ENCODE measurements around the gene DPP6.

Gene DPP6

DNA sequence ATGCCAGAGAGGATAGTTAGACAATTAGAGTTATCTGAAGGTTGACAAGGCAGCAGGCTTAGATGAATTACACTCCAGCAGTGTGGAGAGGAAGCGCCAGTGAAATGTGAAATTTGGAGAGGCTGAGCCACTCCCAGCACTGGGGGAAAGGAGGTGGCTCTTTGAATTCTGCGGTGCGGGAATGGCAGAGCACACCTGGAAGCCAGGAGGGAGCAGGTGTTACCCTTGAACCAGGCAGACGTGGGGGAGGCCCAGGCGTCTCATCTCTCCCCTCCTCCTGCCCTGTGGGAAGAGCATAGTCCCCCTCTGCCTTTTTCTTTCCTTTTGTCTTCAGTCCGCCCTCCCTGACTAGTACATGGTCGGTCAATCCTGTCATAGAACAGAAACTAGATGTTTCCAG lies 203.1 kb downstream of the DPP6 start:
- no peak for DNase-seq

DNA sequence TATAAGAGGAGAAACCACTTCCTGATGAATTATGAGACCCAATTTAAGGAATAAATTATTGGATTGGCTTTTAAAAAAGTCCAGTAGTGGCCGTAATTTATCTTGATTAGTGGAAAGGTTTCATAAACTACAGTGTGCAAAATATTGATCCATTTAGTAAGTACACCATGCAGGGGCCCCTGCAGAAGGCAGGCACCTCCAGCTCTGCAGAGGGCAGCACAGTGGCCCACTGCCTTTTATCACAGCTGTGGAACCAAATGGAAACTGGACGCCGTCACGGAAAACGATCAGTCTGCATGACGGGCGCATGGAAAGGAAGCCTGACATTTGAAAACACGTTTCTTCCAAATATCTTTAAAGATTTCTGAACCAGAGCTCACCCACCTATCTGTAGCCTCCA lies 204.0 kb downstream of the DPP6 start:
- DNase-seq, result no peak

GRCh38 chr7:154259396-154259795 lies 207.2 kb downstream of the DPP6 start:
- DNase-seq, result no peak

GRCh38 chr7:154287356-154287755 lies 235.2 kb downstream of the DPP6 start:
- no peak for DNase-seq

GRCh38 chr7:154289119-154289518 lies 236.9 kb downstream of the DPP6 start:
- DNase-seq, result no peak

DNA sequence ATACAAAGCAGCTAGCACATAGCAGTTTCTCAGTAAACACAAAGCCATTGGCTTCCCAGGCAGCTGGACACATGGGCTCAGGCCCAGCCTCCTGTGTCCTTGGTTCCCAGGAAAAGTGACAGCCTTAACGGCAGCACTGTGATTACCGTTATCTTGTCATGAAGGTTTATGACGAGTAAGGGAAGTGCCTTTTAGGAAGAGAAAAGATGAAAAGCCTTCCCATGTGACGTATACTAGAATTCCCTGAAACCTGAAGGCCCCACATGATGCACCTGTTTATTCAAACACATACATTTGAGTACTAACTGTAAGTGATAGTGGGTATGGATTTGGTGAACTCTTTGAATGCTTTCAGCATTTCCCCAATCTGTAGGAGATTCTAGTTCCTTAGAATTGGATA lies 244.2 kb downstream of the DPP6 start:
- DNase-seq, result no peak

GRCh38 chr7:154299736-154300135 lies 247.5 kb downstream of the DPP6 start:
- DNase-seq, result no peak

GRCh38 chr7:154302380-154302779 lies 250.2 kb downstream of the DPP6 start:
- no peak for DNase-seq

GRCh38 chr7:154304231-154304630 lies 252.0 kb downstream of the DPP6 start:
- DNase-seq, result no peak

DNA sequence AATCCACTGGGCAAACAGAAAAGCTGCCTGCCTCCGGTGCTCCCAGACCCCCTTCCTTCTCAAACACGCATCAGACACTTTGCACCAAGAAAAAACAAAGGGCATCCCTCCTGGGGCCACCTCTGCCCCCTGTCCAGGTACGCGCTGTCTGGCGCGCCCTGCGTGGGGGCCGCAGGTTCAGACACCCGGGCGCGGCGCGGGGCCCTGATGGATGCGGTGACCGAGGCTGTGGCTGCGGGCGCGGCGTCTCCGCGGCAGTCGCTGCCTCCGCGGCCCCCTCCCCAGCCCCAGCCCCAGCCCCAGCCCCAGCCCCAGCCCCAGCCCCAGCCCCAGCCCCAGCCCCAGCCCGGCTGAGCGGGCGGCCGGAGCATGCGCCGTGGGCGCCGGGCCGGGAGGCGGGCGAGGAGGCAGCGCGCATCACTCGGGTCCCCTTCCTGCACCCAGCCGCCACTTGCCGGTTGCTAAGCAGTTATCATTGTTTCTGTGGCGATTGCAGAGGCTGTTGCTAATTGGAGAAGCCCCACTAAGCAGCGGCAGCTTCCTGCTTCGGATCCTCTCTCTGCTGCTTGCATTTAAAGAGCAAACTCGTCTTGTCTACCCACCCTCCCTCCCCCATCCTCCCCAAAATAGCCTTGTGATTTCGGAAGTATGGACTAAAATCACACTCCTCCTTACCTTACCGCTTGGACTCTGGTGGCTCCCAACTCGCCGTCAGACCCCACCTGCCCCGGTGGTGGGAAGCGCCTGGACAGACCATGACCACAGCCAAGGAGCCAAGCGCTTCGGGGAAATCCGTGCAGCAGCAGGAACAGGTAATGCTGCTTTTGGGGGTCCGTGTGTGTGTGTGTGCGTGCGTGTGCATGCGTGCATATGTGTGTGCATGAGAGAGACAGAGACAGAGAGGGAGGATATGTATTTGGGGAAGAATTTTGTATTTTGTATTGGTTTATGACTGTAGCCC lies 252.8 kb downstream of the DPP6 start:
- DNase-seq, result no peak

- no peak for DNase-seq
Measured at GRCh38 chr7:154306036-154306435, 253.8 kb downstream of the DPP6 start.

DNA sequence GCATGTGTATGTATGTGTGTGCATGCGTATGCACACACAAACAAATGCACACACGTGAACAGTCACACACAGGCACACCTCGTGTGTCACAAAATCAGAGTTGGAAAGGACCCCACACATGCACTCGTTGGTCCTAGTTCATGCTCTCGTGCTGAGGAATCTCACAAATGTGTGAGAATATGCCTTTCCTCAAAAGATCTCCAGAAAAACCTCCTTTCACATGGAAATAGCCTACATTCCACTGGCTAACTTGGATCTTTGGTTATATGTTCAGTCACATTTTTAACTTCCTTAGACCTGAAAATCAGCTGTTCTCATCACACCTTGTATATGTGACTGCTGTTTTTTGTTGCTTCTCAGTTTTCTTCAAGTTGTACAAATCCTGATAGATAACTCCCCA lies 256.7 kb downstream of the DPP6 start:
- no peak for DNase-seq

DNA sequence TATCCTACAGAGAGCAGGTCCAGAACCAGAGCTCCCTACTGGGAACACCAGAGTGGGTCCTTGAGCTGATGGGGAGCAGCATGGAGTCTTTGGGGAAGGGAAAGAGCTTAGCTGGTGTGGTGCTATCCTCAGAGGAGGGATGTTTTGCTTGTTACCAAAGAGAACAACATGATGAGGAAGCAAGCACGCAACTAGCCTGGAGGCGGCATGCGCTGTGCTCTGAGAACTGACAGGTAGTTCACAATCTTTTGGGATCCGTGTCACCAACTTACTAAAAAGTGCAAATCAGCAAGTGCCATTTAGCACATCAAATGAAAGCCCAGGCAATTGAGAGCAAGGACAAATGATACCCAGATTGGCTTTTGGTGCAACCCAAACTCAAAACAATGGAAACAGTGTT lies 257.9 kb downstream of the DPP6 start:
- DNase-seq, result no peak

DNA sequence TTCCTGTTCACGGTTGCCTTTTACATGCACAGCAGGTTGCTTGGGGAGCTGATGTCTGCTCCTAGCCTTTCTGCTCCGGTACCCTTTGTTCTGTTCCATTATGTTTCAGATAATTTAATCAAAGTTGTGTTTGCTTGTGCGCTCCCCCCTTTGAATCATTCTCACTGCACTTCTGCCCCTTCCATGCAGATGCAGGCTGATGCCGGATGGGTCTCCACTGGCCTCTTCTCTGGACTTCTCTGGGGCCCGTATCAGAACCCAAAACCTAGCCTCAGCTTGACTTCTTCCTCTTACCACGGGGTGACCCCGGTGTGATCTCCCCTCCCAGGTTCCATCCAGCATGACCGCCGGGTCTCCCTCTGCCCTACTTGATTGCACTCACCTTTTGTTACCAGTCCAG lies 272.0 kb downstream of the DPP6 start:
- DNase-seq, result no peak

DNA sequence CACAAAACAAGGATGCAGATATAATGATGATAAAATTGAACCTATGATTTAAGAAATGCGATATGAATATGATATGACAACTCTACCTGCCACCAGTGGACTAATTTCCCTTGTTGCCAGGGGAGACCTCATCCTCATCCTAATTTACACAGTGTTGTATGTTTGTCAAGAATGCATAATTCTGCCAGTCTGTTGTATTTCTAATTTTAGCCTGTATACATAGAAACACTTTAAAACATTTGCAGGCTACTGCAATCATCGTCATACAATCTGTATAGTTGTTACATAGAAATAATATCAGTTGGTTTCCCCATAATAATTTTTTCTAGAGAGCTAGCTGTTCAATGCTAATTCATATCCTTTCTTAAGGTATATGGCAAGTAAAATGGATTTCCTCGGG lies 274.2 kb downstream of the DPP6 start:
- no peak for DNase-seq

GRCh38 chr7:154330318-154330717 lies 278.1 kb downstream of the DPP6 start:
- DNase-seq, result no peak

- DNase-seq, result no peak
Measured at GRCh38 chr7:154332811-154333580, 280.8 kb downstream of the DPP6 start.

DNA sequence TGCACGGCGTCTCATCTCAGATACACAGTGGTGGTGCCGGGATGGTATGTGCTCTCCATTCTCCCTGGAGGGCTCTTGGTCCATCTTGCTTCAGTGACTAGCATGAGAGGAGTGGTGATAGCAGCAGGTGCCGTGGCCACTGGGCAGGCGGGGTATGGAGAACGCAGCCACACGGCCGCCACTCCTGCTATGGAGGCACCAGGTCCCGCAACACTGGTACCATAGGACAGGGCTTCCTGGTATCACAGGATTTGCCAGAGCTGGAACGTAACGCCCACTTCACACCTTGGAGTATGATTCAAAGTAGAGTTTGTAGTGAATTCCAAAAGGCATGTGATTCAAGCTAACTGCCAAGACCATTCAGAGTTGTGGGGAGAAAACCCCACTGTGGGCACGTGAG lies 284.1 kb downstream of the DPP6 start:
- no peak for DNase-seq

DNA sequence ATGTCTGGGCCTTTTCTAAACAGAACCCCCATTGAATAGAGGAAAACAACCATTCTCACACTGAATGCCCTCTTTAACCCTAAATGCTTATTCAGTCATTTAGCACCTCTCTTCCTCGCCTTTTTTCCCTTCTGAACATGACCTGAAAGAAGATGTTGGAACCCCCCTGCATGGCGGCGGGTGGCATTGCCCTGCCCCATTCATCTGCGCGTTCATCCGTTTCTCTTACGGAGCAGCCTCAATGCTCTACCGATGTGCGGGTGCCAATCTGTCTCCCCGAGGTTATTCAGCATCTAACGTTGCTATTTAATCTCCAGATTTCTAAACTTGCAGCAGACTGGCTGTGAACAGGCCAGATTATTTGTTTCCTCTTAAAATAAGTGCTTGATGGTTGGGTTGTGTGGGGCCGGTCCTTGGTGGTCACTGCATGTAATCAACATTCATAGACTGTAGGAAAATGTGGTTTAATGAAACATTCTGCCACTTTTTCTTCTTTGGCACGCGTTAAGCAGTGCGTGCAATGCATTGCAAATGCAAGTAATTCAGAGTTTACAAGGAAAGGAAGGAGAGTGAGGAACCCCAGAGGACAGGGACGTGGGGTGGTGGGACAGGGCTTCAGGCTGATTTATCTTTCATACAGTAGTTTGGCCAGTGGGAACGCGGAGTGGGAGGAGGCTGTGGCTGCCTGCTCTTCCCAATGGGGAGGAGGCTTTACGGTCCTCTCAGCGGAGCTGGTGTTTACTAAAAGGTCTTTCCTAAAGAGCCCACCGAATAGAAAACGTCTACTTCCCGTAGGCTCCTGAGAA lies 286.7 kb downstream of the DPP6 start:
- DNase-seq, result no peak

- DNase-seq, result no peak
Measured at GRCh38 chr7:154342971-154343633, 290.9 kb downstream of the DPP6 start.

DNA sequence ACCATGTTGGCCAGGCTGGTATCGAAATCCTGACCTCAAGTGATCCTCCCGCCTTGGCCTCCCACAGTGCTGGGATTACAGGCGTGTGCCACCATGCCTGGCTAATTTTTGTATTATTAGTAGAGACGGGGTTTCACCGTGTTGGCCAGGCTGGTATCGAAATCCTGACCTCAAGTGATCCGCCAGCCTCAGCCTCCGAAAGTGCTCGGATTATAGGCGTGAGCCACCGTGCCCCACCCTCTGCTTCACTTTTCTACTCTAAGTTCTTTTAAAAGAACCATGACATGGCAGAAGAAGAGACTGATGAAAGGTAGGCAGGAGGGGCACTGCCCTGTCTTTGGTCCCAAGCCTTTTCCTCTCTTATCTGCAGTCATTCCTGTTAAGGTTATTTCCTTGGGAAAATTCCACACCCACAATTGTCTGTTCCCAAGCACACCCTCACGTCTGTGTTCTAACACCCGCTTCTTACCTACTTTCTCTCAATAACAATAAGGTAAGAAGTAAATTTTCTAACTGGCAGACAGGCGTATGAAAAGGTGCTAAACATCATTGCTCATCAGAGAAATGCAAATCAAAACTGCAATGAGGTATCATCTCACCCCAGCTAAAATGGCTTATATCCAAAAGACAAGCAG lies 291.7 kb downstream of the DPP6 start:
- DNase-seq, result no peak

- no peak for DNase-seq
Measured at GRCh38 chr7:154345093-154345492, 292.9 kb downstream of the DPP6 start.

Measured in NCI-H1048 (cell line).